NCI-H82 treated with DMSO at 0.1 percent for 48 hours (cell line): ENCODE measurements around the gene TTC39C.
A peak's percentile ranks its signal among the peaks of the same experiment; 100 is the strongest.

Experiments used
- DNase-seq: peaks from one replicate; lab custom pipeline; 2025; ENCODE audit not compliant: unreplicated experiment; lab: John Stamatoyannopoulos, UW

The TTC39C gene

DNA sequence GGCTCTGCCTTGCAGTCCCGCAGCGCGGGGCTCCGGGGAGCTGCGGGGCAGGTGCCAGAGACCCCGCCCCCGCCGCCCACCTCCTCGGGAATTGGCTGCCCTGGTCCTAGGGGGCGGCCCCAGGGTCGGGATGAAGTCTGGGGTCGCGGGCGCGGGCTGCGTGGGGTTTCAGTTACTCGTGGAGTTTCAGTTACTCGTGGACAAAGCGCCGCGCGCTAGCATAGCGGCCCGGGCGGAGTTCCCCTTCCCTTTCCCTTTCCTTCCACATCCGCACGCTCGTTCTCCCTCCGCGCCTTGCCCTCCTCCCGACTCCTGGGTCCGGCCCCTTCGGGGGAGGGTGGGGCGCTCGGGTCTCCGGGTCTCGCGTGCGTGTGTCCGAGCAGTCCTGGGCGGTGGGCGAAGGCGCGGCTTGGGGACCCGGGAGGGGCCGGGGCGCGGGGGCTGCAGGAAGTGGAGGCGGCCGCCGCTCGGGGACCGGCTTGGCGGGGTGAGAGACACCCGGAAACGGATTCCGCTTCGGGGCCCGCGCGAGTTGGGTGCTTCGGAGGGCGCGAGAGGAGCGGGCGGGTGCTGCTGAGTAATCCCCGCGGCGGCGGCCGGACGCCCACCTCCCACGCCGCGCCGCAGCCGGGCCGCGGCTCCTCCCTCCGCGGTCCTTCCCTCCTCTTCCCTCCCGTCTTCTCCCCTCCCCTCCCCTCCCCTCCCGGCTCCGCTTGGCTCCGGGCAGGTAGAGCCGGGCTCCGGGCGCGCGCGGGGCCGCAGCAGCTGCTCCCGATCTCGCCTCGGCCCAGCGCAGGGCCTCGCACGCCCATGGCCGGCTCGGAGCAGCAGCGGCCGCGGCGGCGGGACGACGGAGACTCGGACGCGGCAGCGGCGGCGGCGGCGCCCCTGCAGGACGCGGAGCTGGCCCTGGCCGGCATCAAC lies at the start of gene TTC39C:
Gene TTC39C, plus strand, starts transcription at position 693 of the 924 bp plus-strand sequence. Its CDS starts 118 bp downstream, at position 811.
- no peak for DNase-seq

DNA sequence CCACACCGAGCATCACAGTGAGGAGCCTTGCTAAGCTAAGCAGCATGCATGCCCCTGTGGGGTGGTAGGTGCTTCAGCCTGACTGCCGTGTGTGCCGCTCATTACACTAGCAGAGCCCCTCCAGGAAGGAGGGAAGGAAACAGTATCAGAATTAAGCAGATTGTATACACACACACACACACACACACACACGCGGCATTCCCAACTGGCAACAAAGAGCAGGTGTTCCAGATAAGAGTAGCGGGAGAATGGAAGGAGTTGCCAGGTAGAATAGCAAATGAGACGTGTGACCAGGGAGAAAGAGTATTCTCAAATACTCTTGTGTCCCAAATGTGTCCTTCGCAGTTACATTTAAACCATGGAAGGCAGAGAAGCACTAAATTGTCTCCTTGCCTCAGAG lies 47.6 kb upstream of the TTC39C start:
- no peak for DNase-seq

DNA sequence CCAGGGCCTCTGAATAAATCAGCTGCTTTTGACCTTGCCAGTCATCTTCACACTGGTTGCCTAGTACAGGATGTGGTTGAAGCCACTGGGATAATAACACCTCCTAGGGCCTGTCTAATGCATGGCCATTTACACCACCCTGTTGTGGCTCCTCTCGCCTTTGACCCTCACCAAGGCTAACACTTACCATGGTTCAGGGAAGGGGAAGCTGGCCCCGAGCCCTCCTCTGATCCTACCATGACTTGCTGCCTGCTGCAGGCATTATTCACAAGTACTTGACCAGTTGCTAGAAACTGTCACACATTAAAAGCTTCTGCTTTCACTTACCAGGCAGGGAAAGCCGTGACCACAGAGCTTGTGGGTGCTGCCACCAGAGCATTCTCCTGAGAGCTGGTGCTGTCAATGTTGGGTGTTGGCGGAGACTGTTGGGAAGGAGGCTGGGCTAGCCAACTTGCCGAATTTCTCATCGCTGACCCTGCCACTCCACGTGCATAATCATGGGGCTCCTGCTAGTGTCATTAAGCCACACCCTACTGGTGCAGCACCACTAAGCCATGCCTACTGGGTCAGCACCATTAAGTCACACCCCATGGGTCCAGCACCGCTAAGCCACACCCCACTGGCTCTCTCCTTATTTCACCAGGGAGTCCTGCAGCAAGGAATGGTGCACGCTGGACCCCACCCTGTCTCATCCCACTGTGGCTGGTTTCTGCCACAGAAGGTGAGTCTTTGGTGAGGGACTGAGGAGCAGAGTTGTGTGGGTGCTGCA lies 47.0 kb upstream of the TTC39C start:
- no peak for DNase-seq

DNA sequence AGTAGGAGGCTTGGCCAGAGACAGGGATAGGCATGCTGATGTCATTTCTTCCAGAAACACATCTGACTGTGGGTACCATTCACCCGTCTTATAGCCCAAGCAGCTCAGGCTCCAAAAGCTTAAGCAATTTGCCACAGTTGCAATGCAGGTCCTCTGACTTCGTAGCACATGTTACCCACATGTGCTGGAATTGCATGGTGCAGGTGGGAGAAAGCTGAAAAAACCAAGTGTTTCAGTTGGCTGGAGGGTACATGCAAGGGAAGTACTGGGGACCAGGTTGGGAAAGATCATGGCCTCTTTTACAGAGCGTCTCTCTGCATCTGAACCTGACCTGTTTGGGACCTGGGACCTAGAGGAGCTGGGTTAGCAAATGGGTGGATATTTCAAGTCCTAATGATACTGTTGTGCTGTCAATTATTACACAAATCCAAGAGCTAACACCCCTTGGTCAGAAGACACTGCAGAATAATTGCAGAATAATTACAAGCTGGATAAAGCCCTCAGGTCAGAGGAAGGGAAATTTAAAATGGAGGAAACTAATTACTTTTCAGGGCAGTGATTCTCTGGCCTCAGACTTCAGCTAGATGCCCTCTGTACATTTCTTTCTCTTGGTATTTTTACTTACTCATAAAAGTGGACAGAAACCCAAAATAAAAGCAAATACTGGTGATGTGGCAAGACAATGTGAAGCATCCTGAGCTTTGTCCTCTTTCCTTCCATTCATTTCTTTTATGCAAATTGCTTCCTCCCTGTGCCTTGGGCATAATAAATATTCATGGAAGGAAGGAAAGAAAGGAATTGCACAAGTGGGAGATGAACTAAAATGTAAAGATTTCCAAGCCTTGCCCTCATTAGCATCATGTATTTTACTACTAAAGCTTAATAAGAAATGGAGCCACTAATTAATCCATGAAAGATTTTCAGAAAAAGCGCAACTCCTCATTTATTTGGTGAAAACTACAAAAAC lies 45.6 kb upstream of the TTC39C start:
- DNase-seq: no peak

DNA sequence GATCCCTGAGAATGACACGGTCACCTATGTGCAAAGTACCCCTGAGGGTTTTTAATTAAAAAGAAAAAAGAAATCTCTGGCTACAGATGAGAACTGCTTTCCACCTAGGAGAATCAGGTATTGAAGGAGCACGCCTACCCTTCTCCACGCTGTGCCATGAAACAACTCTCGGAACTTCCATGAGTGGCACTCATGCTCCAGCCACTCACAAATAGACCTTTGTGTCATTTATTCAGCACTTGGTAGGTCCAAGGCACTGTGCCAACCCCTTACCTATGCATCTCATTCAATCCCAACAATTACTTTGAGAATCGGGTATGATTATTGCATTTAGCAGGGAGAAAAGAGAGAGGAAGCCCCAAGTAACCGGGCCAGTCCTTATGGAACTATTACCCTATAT lies 44.9 kb upstream of the TTC39C start:
- no peak for DNase-seq

DNA sequence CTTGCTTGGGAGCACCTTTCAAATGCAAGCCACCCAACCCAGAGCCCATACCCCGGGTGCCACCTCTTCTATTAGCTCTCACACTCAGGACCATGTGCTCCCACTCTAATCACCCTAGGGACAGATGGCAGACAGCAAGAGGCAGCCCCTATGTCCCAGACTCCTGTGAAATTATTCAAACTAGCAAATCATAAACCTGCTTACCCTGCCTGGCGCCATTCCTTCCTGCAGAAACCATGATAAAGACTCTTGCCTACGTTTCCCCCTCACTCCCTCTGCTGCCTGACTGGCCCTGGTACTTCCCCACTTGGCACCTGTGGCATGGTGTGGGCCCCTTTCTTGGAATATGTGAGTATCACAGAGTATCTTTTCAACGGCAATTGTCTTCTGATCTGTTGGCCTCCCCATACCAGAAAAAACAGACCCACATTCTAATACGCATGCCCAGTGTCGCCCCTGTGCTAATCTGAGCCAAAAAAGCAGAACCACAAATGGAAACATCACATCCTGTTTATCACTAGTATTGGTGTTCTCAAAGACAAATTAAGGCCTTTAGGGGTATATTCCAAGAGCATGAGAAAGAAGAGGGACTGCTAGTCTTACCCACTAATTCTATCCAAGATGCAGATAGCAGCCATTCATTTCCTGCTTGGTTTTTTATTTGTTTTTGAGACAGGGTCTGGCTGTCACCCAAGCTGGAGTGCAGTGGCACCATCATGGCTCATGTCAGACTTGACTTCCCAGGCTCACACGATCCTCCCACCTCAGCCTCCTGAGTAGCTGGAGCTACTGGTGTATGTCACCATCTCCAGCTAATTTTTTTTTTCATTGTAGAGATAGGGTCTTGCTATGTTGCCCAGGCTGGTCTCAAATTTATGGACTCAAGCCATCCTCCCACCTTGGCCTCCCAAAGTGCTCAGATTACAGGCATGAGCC lies 44.1 kb upstream of the TTC39C start:
- no peak for DNase-seq

DNA sequence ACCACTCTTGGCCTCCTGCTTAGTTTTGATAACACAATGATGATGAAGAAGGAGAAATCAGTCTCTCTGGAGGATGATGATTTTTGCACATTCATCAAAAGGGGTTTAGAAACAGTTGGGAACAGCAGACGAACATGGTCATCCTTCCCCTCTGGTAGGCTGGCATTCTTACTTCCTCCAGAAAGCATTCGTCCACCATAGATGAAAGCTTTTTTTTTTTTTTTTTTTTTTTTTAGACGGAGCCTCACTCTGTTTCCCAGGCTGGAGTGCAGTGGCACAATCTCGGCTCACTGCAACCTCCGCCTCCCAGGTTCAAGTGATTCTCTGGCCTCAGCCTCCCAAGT lies 43.5 kb upstream of the TTC39C start:
- DNase-seq: no peak

DNA sequence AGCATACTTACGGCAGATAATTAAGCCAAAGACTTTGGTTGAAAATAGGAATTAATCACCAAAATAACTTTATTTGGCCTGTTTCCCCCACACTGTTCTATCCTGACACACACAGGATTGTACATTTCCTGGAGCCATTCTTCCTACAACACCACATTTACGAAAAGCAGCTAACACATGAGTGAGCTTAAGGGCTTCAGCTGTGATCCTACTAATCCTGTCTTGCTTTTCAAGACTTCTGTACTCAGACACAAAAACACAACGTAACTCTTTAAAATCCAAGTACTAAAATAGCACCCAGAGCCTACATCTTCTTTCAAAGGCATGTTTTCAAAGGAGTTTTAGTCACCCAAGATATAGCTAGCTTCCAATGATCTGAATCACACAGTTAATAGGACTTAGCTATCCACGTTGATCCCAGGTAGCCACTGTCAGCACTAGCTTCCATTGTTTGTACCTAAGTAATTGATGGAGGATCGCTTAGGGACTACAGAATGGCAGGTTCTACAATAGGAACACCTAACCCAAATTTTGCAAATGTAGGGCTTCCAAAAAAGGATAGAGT lies 42.8 kb upstream of the TTC39C start:
- peak; percentile 68 for DNase-seq

DNA sequence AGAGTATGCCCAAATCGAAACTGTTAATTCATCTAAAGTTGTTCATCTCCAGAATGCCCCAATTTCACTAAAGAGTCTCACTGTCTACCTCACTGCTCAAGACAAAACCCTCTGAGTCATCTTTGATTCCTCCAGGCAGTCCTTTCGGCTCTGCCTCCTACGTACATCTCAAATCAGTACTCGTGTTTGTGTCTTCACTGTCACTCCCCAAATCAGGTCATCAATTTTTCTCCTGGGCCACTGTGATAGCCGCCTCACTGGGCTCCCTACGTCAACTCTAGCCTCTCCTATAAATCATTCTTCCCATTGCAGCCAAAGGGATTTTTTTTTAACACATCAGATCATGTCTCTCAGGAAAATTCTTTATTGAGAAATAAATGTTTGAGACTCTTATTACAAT lies 42.1 kb upstream of the TTC39C start:
- no peak for DNase-seq

DNA sequence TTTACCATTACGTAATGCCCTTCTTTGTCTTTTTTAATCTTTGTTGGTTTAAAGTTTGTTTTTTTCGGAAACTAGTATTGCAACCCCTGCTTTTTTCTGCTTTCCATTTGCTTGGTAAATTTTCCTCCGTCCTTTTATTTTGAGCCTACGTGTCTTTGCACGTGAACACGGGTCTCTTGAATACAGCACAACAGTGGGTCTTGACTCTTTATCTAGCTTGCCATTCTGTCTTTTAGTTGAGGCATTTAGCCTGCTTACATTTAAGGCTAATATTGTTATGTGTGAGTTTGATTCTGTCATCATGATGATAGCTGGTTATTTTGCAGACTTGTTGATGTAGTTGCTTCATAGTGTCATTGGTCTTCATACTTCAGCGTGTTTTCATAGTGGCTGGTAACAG lies 37.5 kb upstream of the TTC39C start:
- DNase-seq: no peak

DNA sequence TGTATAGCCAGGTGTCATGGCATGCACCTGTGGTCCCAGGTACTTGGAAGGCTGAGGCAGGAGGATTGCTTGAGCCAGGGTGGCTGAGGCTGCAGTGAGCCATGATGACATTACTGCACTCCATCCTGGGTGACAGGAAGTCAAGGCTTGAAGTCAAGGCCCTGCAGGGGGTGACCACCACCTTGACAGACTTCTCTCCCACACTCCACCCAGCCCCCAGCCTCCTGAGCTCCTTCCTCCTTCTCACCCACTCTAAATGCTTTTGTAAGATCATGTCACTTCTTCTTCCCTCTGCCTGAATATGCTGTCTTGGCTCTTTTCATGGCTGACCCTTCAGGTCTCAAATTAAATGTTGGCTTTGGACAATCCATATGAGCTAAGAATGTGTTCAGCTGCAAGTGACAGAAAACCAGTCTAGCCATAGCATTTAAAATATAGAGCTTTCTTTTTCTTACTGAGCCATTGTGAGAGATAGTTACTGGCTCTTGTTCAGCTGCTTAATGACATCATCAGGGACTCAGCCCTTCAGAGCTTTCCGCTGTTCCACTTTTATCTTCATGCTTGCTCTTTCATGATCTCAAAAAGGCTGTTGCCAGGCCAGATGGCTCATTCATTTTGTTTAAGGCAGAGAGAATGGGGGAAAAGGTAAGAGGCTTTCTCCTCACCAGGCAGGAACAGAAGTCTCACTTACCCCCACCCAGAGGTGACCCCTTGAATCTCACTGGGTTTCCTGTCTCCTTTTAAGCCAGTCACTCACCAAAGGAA lies 36.7 kb upstream of the TTC39C start:
- peak; percentile 6 for DNase-seq

DNA sequence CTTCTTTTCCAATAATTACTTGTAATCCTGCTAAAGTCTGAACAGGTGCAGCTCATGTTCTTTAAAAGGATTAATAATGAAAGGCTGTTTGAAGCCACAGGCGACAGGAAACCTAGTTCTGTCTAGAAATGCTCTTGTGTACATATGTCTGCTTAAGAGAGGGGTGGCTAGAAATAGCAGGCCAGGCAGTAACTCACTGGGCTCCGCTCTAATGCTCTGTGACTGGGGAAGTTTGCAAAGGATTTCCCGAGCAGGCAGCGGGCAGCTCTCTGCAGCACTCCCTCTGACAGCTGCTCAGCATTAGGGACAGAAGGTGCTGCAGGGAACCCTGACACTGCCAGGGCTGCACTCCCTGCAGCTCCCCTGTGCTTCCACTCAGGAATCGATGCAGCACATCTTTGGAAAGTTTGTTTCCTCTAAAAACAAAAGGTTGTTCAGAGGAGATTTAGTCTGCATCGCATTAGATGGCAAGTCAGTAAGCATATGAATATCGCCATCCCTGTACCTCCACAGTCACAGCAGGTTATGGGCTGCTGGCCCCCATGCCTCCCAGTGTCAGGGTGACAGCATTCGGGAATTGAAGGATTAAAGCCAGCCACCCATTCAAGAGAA lies 33.1 kb upstream of the TTC39C start:
- peak; percentile 92 for DNase-seq

DNA sequence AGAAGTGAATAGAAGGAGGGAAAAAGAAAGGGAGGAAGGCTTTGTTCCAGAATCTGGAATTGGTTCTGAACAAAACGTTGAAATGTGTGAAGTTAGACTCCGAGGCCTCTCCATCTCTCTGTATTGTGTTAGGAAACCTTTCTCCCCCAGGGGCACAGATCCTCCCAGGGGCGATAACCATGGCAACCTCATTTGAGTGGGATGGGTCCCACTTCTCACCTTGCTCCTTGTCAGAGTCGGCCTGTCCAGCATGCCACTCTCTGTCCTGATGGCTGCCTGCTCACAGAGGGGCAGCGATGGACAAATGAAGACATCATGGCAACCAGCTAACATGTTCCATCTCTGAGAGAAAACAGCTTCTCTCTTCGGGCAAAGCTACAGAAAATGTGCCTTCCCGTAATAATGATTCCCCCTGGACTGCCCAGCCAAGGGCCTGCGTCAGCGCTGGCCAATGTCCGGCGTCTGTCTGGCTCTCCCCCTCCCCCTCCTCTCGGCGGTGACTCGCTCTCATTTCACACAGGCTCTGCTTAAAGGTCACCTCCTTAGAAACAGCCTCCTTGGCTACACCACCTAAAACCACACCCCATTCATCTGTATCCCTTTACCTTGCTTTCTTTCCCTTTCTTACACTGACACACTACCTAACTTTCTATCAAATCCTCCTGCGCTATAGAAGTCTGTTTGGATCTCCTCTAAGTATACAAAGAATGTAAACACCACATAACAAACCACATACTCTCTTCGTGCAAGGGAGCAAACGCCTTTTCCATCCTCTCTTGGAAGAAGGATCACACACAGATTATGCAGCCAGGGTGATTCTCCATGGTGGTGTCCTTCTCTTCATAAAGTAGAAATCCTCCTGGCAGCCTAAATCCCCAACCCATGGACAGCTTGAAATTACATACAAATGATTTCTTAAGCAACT lies 32.1 kb upstream of the TTC39C start:
- DNase-seq: no peak

DNA sequence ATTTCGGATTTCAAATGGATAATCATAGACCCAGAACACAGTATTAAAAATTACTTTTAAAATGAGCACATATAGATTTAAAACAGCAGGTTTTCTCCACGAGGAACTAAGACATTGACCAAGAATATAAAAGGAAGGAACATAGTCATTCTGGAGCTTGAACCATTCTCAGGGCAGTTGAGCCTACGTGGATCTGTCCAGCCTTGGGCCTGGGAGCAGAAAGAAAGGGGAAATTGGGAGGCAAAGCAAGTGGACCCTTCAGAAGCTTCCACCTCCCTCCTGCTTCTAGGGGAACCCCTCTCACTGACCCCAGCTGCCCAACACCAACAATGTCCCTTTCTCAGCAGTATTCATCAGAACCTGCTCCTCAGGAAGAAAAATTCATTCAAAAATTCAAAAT lies 31.4 kb upstream of the TTC39C start:
- no peak for DNase-seq

DNA sequence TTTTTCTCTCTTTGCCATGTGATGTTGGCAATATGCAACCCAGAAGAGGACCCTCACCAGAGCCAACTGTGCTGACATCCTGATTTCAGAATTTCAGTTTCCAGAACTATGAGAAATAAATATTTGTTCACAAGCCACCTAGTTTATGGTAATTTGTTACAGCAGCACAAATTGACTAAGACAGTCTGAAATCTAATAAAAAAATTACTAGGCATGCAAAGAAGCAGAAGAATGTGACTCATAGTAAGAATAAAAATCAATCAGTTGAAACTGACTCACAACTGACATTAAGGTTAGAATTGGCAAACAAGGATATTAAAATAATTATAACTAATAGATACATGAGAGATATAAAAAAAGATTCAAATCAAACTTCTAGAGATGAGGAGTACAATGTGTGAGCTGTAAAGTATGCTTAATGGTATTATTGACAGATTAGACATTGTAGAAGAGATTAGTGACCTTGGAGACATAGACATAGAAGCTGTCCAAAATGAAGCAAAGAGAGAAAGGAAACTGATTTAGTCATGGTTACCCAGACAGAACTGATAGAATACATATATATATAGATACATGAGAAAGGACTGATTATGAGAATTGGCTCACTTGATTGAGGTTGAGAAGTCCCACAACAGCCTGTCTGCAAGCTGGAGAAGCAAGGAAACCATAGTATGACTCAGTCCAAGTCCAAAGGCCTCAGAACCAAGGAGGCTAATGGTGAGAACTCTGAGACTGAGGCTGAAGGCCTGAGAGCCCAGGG lies 27.8 kb upstream of the TTC39C start:
- DNase-seq: no peak

DNA sequence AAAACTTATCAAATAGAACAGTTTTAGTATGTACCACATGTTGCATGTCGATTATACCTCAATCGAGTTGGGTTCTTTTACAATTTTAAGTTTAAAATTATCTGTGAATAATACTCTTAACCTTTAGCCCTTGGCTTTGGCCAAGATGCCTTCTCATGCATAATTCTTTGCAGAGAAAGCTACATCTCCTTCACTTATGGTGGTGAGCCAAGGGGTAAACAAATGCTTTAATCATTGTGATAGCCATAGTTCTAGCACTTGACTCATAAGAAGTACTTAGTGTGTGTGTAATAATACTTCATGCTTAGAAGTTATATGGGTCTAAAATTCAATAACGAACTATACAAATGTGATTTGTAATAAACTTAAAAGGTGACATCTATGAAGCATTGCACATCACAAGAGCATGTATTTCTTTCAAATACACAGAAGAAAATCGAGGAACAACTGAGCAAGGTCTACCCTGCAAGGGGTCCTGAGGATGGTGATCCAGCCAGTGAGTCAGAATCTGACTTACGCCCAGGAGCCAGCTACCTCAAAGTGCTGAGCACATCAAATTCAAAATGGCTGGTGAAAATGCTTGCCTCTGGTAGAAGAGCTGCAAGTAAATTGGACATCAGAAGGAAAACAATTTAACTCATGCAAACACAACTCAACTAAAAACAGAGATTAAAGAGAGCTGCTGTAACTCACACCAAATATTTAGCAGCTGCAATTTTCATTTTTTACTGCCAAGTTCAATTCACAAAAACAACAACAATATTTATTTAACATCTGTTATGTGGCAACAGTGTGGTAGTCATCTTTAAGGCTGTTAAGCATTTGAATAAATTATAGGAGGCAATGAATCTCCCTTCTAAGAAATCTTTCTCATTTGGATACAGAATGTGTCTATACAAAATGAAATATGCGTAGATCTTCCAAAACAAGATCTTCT lies 23.8 kb upstream of the TTC39C start:
- no peak for DNase-seq
